ENCODE data around the gene HTR3C. TPM values are rescaled to one million over a fixed set of nuclear protein-coding genes. Genes with fewer than 3 reads are reported as not detected.

HTR3C gene
- polyA plus RNA-seq = not detected in 2 replicates

GRCh38 chr3:184052767-184053166, at the start of gene HTR3C:
HTR3C (plus strand) TSS chr3:184053047; CDS start chr3:184053081, 34 bp downstream.

GRCh38 chr3:184017672-184018423, 35.0 kb upstream of the HTR3C start, which contains the start of gene ABCC5:
ABCC5 (minus strand) TSS chr3:184017884; CDS start chr3:184014392, 3,492 bp downstream.

GRCh38 chr3:184031187-184031792, 21.6 kb upstream of the HTR3C start, which contains the start of gene HTR3D:
HTR3D (plus strand) TSS chr3:184031742; CDS start chr3:184031742, 0 bp downstream.

GRCh38 chr3:184096811-184097383, 44.0 kb downstream of the HTR3C start, which contains the start of gene HTR3E:
HTR3E (plus strand) TSS chr3:184097064; CDS start chr3:184097530, 466 bp downstream.

Other genes starting within 250 kb of the HTR3C start
- 8.7 and 13.6 TPM in 2 replicates for gene MAP6D1, start 227.5 kb upstream of the HTR3C start, polyA plus RNA-seq
- 42.5 and 47.4 TPM in 2 replicates for gene PARL, start 168.2 kb upstream of the HTR3C start, polyA plus RNA-seq
- 22.7 and 35.8 TPM in 2 replicates for gene ABCC5, start 35.2 kb upstream of the HTR3C start, polyA plus RNA-seq
- not detected in 2 replicates for gene HTR3D, start 21.3 kb upstream of the HTR3C start, polyA plus RNA-seq
- gene HTR3E, start 44.0 kb downstream of the HTR3C start, polyA plus RNA-seq = not detected in 2 replicates
- 18.7 and 30.0 TPM in 2 replicates for gene EIF2B5, start 82.3 kb downstream of the HTR3C start, polyA plus RNA-seq
- gene DVL3, start 102.3 kb downstream of the HTR3C start, polyA plus RNA-seq = 2.8 and 3.7 TPM in 2 replicates
- 245 and 317 TPM in 2 replicates for gene AP2M1, start 121.8 kb downstream of the HTR3C start, polyA plus RNA-seq
- gene ABCF3, start 133.2 kb downstream of the HTR3C start, polyA plus RNA-seq = 36.2 and 42.7 TPM in 2 replicates
- 0.89 and 2.1 TPM in 2 replicates for gene VWA5B2, start 176.5 kb downstream of the HTR3C start, polyA plus RNA-seq
- 19.4 and 34.3 TPM in 2 replicates for gene ALG3, start 195.9 kb downstream of the HTR3C start, polyA plus RNA-seq
- 2.5 and 3.6 TPM in 2 replicates for gene EEF1AKMT4, start 196.6 kb downstream of the HTR3C start, polyA plus RNA-seq
- gene CAMK2N2, start 208.5 kb downstream of the HTR3C start, polyA plus RNA-seq = 27.7 and 48.7 TPM in 2 replicates
- gene ECE2, start 223.0 kb downstream of the HTR3C start, polyA plus RNA-seq = 1.2 and 3.1 TPM in 2 replicates
- gene PSMD2, start 246.2 kb downstream of the HTR3C start, polyA plus RNA-seq = 83.9 and 152 TPM in 2 replicates

Data from Purkinje cell (primary cell).